ENCODE results near the gene EEA1.

GRCh38 chr12:92726850-92727249, 202.2 kb downstream of the EEA1 start:
- TF ChIP-seq, protein P1, sequence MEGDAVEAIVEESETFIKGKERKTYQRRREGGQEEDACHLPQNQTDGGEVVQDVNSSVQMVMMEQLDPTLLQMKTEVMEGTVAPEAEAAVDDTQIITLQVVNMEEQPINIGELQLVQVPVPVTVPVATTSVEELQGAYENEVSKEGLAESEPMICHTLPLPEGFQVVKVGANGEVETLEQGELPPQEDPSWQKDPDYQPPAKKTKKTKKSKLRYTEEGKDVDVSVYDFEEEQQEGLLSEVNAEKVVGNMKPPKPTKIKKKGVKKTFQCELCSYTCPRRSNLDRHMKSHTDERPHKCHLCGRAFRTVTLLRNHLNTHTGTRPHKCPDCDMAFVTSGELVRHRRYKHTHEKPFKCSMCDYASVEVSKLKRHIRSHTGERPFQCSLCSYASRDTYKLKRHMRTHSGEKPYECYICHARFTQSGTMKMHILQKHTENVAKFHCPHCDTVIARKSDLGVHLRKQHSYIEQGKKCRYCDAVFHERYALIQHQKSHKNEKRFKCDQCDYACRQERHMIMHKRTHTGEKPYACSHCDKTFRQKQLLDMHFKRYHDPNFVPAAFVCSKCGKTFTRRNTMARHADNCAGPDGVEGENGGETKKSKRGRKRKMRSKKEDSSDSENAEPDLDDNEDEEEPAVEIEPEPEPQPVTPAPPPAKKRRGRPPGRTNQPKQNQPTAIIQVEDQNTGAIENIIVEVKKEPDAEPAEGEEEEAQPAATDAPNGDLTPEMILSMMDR (IDR thresholded peaks at IDR 0.05), result no peak
- TF ChIP-seq POLR2A (IDR thresholded peaks at IDR 0.05), result no peak

All from right lobe of liver (tissue), 4 donors.